ENCODE results near the gene KSR1. TPM values are rescaled to one million over a fixed set of nuclear protein-coding genes. Genes with fewer than 3 reads are reported as not detected.
A peak's percentile ranks its signal among the peaks of the same experiment; 100 is the strongest.

The KSR1 gene
- total RNA-seq, 1 donor: 6.5 TPM

- Histone ChIP-seq H2AFZ (ENCODE audit: low read length) (no peak overlapping the region), H3K27me3 (ENCODE audit: insufficient read depth, low read length) (peaks cover 6% of the 10 kb centered on the region), H3K9me3 (ENCODE audit: low read depth, low read length) (no peaks in the 10 kb centered on the region), H3K79me2 (ENCODE audit: insufficient read depth, low read length) (no peaks in the 10 kb centered on the region), H4K20me1 (ENCODE audit: insufficient read depth, low read length) (peaks cover 11% of the 10 kb centered on the region), H3K4me3 (ENCODE audit: insufficient read depth, low read length) (no peak overlapping the region), H3K4me1 (ENCODE audit: insufficient read depth, low read length) (peaks cover 1% of the 10 kb centered on the region), H3K27ac (ENCODE audit: low read depth, low read length) (no peak overlapping the region), H3K36me3 (ENCODE audit: insufficient read depth, low read length) (no peaks in the 10 kb centered on the region), H3K4me2 (ENCODE audit: insufficient read depth, low read length) (no peak overlapping the region)
- no peak for TF ChIP-seq CTCF (IDR thresholded peaks at IDR 0.05; ENCODE audit: extremely low read depth, low read depth, low read length)
- DNase-seq (ENCODE audit: insufficient read length, low spot score, missing footprints): no peak
Measured at GRCh38 chr17:27477050-27477888, 21.0 kb downstream of the KSR1 start.

GRCh38 chr17:27477971-27478684 is 21.9 kb downstream of the KSR1 start:
- Histone ChIP-seq H3K79me2 (ENCODE audit: insufficient read depth, low read length) (no peaks in the 10 kb centered on the region), H3K36me3 (ENCODE audit: insufficient read depth, low read length) (no peaks in the 10 kb centered on the region), H3K4me2 (ENCODE audit: insufficient read depth, low read length) (no peak overlapping the region), H3K9me3 (ENCODE audit: low read depth, low read length) (no peaks in the 10 kb centered on the region), H4K20me1 (ENCODE audit: insufficient read depth, low read length) (peaks cover 8% of the 10 kb centered on the region), H3K4me1 (ENCODE audit: insufficient read depth, low read length) (no peaks in the 10 kb centered on the region), H3K4me3 (ENCODE audit: insufficient read depth, low read length) (no peak overlapping the region), H2AFZ (ENCODE audit: low read length) (no peak overlapping the region), H3K27ac (ENCODE audit: low read depth, low read length) (no peak overlapping the region), H3K27me3 (ENCODE audit: insufficient read depth, low read length) (peaks cover 6% of the 10 kb centered on the region)
- no peak for TF ChIP-seq CTCF (IDR thresholded peaks at IDR 0.05; ENCODE audit: extremely low read depth, low read depth, low read length)
- DNase-seq (ENCODE audit: insufficient read length, low spot score, missing footprints): peak; percentile 18

GRCh38 chr17:27478901-27479538 is 22.8 kb downstream of the KSR1 start:
- Histone ChIP-seq H3K9me3 (ENCODE audit: low read depth, low read length) (no peaks in the 10 kb centered on the region), H3K27ac (ENCODE audit: low read depth, low read length) (no peak overlapping the region), H4K20me1 (ENCODE audit: insufficient read depth, low read length) (peaks cover 7% of the 10 kb centered on the region), H3K4me2 (ENCODE audit: insufficient read depth, low read length) (no peak overlapping the region), H2AFZ (ENCODE audit: low read length) (no peak overlapping the region), H3K36me3 (ENCODE audit: insufficient read depth, low read length) (no peaks in the 10 kb centered on the region), H3K4me3 (ENCODE audit: insufficient read depth, low read length) (no peak overlapping the region), H3K27me3 (ENCODE audit: insufficient read depth, low read length) (peaks cover 6% of the 10 kb centered on the region), H3K4me1 (ENCODE audit: insufficient read depth, low read length) (no peaks in the 10 kb centered on the region), H3K79me2 (ENCODE audit: insufficient read depth, low read length) (no peaks in the 10 kb centered on the region)
- DNase-seq (ENCODE audit: insufficient read length, low spot score, missing footprints): peak; percentile 37
- no peak for TF ChIP-seq CTCF (IDR thresholded peaks at IDR 0.05; ENCODE audit: extremely low read depth, low read depth, low read length)

GRCh38 chr17:27479838-27480237 is 23.6 kb downstream of the KSR1 start:
- DNase-seq (ENCODE audit: insufficient read length, low spot score, missing footprints): no peak
- Histone ChIP-seq H3K4me3 (ENCODE audit: insufficient read depth, low read length) (no peak overlapping the region), H3K79me2 (ENCODE audit: insufficient read depth, low read length) (no peaks in the 10 kb centered on the region)

More at GRCh38 chr17:27479838-27480237, 23.6 kb downstream of the KSR1 start:
- TF ChIP-seq CTCF (IDR thresholded peaks at IDR 0.05; ENCODE audit: extremely low read depth, low read depth, low read length): no peak
- Histone ChIP-seq H3K27me3 (ENCODE audit: insufficient read depth, low read length) (peaks cover 3% of the 10 kb centered on the region), H3K36me3 (ENCODE audit: insufficient read depth, low read length) (no peaks in the 10 kb centered on the region), H2AFZ (ENCODE audit: low read length) (no peak overlapping the region), H3K4me1 (ENCODE audit: insufficient read depth, low read length) (no peaks in the 10 kb centered on the region), H3K4me2 (ENCODE audit: insufficient read depth, low read length) (no peak overlapping the region), H3K9me3 (ENCODE audit: low read depth, low read length) (no peaks in the 10 kb centered on the region), H3K27ac (ENCODE audit: low read depth, low read length) (no peak overlapping the region), H4K20me1 (ENCODE audit: insufficient read depth, low read length) (peaks cover 3% of the 10 kb centered on the region)

Data from osteoblast (primary cell).